Endothelial cell of umbilical vein (primary cell): Measurements from ENCODE around the gene MAPK8.

Experiments
- CTCF ChIP-seq, 2 donors: IDR thresholded peaks; 1 replicate in 1 of 2; 2 replicates in 1 of 2; pipeline ENCODE4 v1.5.1; 2011; ENCODE audit warnings: low read length in 2 of 2, mild to moderate bottlenecking in 2 of 2, moderate library complexity in 2 of 2, control low read depth in 1 of 2, inconsistent platforms in 1 of 2, low read depth in 1 of 2; ENCODE audit not compliant: insufficient read depth in 1 of 2; ENCODE audit errors: extremely low read depth in 1 of 2
- EZH2 ChIP-seq: IDR thresholded peaks from 2 replicates; pipeline ENCODE4 v1.6.1; 2012; ENCODE audit warnings: borderline replicate concordance, low read depth, mild to moderate bottlenecking, moderate library complexity, low read length, inconsistent platforms; ENCODE audit not compliant: severe bottlenecking
- FOS ChIP-seq: IDR thresholded peaks from 2 replicates; pipeline ENCODE4 v1.6.1; 2011; ENCODE audit warnings: mild to moderate bottlenecking, low read length, moderate library complexity, borderline replicate concordance; ENCODE audit not compliant: insufficient read depth
- JUN ChIP-seq: IDR thresholded peaks from 2 replicates; pipeline ENCODE4 v1.6.1; 2011; ENCODE audit warnings: borderline replicate concordance, low read depth; ENCODE audit not compliant: insufficient read length, insufficient read depth
- MAX ChIP-seq: IDR thresholded peaks from 2 replicates; pipeline ENCODE4 v1.6.1; 2011; ENCODE audit not compliant: insufficient read depth, insufficient read length
- MYC ChIP-seq: IDR thresholded peaks from one replicate; pipeline ENCODE4 v1.6.1; 2011; ENCODE audit warnings: mild to moderate bottlenecking, low read depth, low read length
- POLR2A ChIP-seq: IDR thresholded peaks from 2 replicates; pipeline ENCODE4 v1.6.1; 2012; ENCODE audit warnings: low read depth, mild to moderate bottlenecking, control low read depth, low read length
- POLR2AphosphoS5 ChIP-seq: IDR thresholded peaks from 2 replicates; pipeline ENCODE4 v1.6.1; 2012; ENCODE audit warnings: low read depth, mild to moderate bottlenecking, control low read depth, low read length, moderate library complexity; ENCODE audit not compliant: insufficient read depth

GRCh38 chr10:48423884-48424283 is 117.4 kb downstream of the MAPK8 start:
- TF ChIP-seq POLR2AphosphoS5 (no peak), CTCF (IDR thresholded peaks at IDR 0.05; ENCODE audit: extremely low read depth in 1 of 2, insufficient read depth in 1 of 2, low read depth in 1 of 2, low read length in 2 of 2) (no peak), POLR2A (no peak), JUN (no peak), FOS (no peak), MYC (no peak), EZH2 (no peak), MAX (no peak)
